ENCODE measurements around the gene OBP2A. TPM values are rescaled to one million over a fixed set of nuclear protein-coding genes. Genes with fewer than 3 reads are reported as not detected.

OBP2A gene
- total RNA-seq, 1 experiment from 2014 or later = not detected

GRCh38 chr9:135526089-135526729 lies 19.7 kb upstream of the OBP2A start:
- Histone ChIP-seq H3K27ac (ENCODE audit: insufficient read length, low read depth, low read length) (no peak overlapping the region), H3K4ac (ENCODE audit: low read depth, low read length) (no peak overlapping the region), H3K23me2 (ENCODE audit: insufficient read length, low read depth, low read length, poor library complexity, severe bottlenecking) (no peaks in the 10 kb centered on the region), H2BK5ac (ENCODE audit: insufficient read length, low read length) (no peak overlapping the region), H3K79me1 (ENCODE audit: insufficient read depth, low read depth, low read length, poor library complexity, severe bottlenecking) (no peaks in the 10 kb centered on the region), H2AK5ac (ENCODE audit: insufficient read length, low read length) (no peak overlapping the region), H3K4me1 (ENCODE audit: insufficient read depth, low read length) (no peaks in the 10 kb centered on the region; the same call in 1 of the 2 replicates), H3K18ac (ENCODE audit: insufficient read length, low read depth, low read length) (no peak overlapping the region), H3K27me3 (ENCODE audit: insufficient read depth, low read length) (no peaks in the 10 kb centered on the region), H3K9me3 (ENCODE audit: control insufficient read depth, low read depth, low read length) (no peaks in the 10 kb centered on the region), H2AFZ (ENCODE audit: low read length) (no peak overlapping the region), H3K79me2 (ENCODE audit: insufficient read depth, low read length) (no peaks in the 10 kb centered on the region), H2BK20ac (ENCODE audit: low read depth, low read length, poor library complexity, severe bottlenecking) (no peak overlapping the region), H4K20me1 (ENCODE audit: control insufficient read depth, insufficient read depth, insufficient read length) (no peaks in the 10 kb centered on the region), H3K4me2 (ENCODE audit: insufficient read depth, insufficient read length, low read length) (no peak overlapping the region), H3T11ph (ENCODE audit: low read length) (no peak overlapping the region), H3K14ac (ENCODE audit: insufficient read depth, low read length) (no peak overlapping the region), H3K9ac (ENCODE audit: extremely low read depth, insufficient read length, low read length) (no peak overlapping the region), H3K56ac (ENCODE audit: insufficient read length, low read depth, low read length) (no peak overlapping the region), H2BK15ac (ENCODE audit: low read depth, low read length) (no peak overlapping the region), H4K5ac (ENCODE audit: insufficient read length, low read depth, low read length) (no peak overlapping the region), H4K91ac (ENCODE audit: insufficient read length, low read depth, low read length) (no peak overlapping the region), H2BK120ac (ENCODE audit: low read depth, low read length, poor library complexity, severe bottlenecking) (no peak overlapping the region), H3K23ac (ENCODE audit: insufficient read length, low read depth, low read length) (no peak overlapping the region), H2BK12ac (ENCODE audit: insufficient read length, low read depth, low read length) (no peak overlapping the region), H4K8ac (replicated peaks; ENCODE audit: insufficient read length, low read depth, low read length) (no peak overlapping the region)
- peak; percentile 15 for DNase-seq
- peaks cover 4 to 11% of the 10 kb centered on the region in 2 experiments for H3K4me1 Mint-ChIP-seq
- TF ChIP-seq, protein P1, sequence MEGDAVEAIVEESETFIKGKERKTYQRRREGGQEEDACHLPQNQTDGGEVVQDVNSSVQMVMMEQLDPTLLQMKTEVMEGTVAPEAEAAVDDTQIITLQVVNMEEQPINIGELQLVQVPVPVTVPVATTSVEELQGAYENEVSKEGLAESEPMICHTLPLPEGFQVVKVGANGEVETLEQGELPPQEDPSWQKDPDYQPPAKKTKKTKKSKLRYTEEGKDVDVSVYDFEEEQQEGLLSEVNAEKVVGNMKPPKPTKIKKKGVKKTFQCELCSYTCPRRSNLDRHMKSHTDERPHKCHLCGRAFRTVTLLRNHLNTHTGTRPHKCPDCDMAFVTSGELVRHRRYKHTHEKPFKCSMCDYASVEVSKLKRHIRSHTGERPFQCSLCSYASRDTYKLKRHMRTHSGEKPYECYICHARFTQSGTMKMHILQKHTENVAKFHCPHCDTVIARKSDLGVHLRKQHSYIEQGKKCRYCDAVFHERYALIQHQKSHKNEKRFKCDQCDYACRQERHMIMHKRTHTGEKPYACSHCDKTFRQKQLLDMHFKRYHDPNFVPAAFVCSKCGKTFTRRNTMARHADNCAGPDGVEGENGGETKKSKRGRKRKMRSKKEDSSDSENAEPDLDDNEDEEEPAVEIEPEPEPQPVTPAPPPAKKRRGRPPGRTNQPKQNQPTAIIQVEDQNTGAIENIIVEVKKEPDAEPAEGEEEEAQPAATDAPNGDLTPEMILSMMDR (conservative IDR thresholded peaks at IDR 0.05) = no peak
- peak overlapping the region in 1 of 3 experiments; percentile 27; a peak in 1 of 7 replicates for H3K27ac Mint-ChIP-seq
- H3K27me3 Mint-ChIP-seq (ENCODE audit: low read depth) = peaks cover 2% of the 10 kb centered on the region
- H3K9me3 Mint-ChIP-seq = no peaks in the 10 kb centered on the region
- no peak overlapping the region for H3K4me3 Mint-ChIP-seq
- no peaks in the 10 kb centered on the region for H3K36me3 Mint-ChIP-seq (ENCODE audit: insufficient read depth in 1 of 3, low read depth in 3 of 3)
- WGBS (ENCODE audit: extremely low coverage, insufficient read length, low lambda C conversion rate) = no CpG with 5 or more reads among the region's 11 CpGs
